Measurements from ENCODE around the gene PDK4.

DNA sequence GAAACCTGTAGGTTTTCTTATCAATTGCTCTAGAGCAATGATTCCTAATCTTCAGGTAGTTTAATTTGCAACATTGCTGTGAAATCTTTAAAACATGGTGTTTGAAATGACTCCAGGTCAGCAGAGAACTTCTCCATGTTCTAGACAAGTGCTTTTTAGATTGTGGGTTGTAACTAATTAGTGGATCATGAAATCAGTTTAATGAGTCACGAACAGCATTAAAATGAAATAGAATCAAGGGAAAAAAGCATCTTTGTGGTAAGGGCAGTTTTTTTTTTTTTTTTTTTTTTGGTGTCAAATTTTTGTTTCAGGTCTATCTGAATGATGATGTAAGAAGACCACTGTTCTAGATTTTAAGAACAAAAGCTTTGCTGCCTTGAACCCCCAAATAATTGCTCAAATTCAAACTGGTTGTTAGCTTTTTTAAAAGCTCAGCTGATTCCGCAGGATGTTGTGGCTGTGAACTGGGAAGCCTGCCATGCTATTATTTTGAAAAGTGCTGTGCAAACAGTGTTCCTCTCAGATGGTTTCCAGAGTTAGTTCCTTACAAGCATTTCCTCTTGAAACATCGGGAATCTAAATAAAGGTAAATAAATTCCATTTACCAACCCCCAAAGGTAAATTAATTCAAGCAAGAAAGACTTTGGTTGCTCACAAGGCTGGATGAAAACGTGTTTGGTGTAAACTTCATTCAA lies 13.1 kb upstream of the PDK4 start:
- TF ChIP-seq POLR2AphosphoS5 (IDR thresholded peaks at IDR 0.05; ENCODE audit: borderline replicate concordance, low read depth, low read length) (peak; percentile 21; the same call in 1 of the 2 replicates), EZH2 (IDR thresholded peaks at IDR 0.05) (no peak)
